Ascending aorta (tissue), 2 donors: Measurements from ENCODE around the gene IKZF3. TPM values are rescaled to one million over a fixed set of nuclear protein-coding genes. Genes with fewer than 3 reads are reported as not detected.
"Not testable (repeated sequence)": the region's sequence is repeated elsewhere in the genome, so short reads cannot be mapped to it uniquely, and the experiment has no call there.

Experiments
- DNase-seq, 2 donors: peaks; one replicate each; pipeline ENCODE4 v3.0.0-alpha.2; 2019; ENCODE audit warnings: low spot score in 2 of 2
- H3K27ac ChIP-seq, 2 donors: fragments of 200-600 bp; sonication (generic); one replicate each; pipeline ENCODE4 v1.5.1; 2016 to 2017; ENCODE audit warnings: mild to moderate bottlenecking in 1 of 2
- H3K27me3 ChIP-seq: fragments of 200-600 bp; sonication (generic); one replicate; pipeline ENCODE4 v1.5.1; 2017
- H3K36me3 ChIP-seq, 2 donors: fragments of 200-600 bp; sonication (generic); one replicate each; pipeline ENCODE4 v1.5.1; 2016
- H3K4me1 ChIP-seq, 2 donors: fragments of 200-600 bp; sonication (generic); one replicate each; pipeline ENCODE4 v1.5.1; 2016 to 2017; ENCODE audit warnings: mild to moderate bottlenecking in 1 of 2
- H3K4me3 ChIP-seq, 2 donors: fragments of 200-600 bp; sonication (generic); one replicate each; pipeline ENCODE4 v1.5.1; 2016 to 2017; ENCODE audit warnings: mild to moderate bottlenecking in 1 of 2
- H3K9me3 ChIP-seq, 2 donors: fragments of 200-600 bp; sonication (generic); one replicate each; pipeline ENCODE4 v1.5.1; 2016
- intact Hi-C: fragments of 100-400 bp; cut with DNase I; formaldehyde crosslinking; loops from one replicate; pipeline ENCODE4 v1.15.1; 2023
- total RNA-seq: library from RNA; depleted of rRNA; stranded (reverse); fragments of >200 nt; gene quantifications from one replicate; pipeline ENCODE4 v1.1.0, GENCODE V29; 2016
- TF ChIP-seq, protein P1 (sequence below), 3 experiments: fragments of 200-600 bp in 2 of 3; fragments of 450-650 bp in 1 of 3; sonication (generic) in 2 of 3; IDR thresholded peaks; one replicate each; pipeline ENCODE4 v1.5.1; 2016 to 2019; ENCODE audit warnings: antibody characterized with exemption in 3 of 3, mild to moderate bottlenecking in 1 of 3, moderate library complexity in 1 of 3

The IKZF3 gene
- total RNA-seq, 1 donor from 2014 or later: 1.5 TPM

DNA sequence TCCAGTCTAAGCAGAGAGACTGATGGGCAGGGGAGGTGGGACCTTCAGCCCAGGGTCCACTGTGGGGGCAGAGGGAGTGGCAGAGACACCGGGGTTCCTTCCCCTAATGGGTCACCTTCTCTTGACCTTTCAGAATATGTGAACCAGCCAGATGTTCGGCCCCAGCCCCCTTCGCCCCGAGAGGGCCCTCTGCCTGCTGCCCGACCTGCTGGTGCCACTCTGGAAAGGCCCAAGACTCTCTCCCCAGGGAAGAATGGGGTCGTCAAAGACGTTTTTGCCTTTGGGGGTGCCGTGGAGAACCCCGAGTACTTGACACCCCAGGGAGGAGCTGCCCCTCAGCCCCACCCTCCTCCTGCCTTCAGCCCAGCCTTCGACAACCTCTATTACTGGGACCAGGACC, 136.6 kb downstream of the IKZF3 start:
- Histone ChIP-seq H3K4me1 (peaks cover 0 to 10% of the 10 kb centered on the region in 2 donors), H3K4me3 (no peak overlapping the region), H3K9me3 (no peaks in the 10 kb centered on the region), H3K27me3 (no peaks in the 10 kb centered on the region), H3K27ac (no peak overlapping the region), H3K36me3 (peaks cover 34 to 59% of the 10 kb centered on the region in 2 donors)
- intact Hi-C loops: loop anchor here (10.0 kb wide), 1 partner anchor 197 kb away; the partner anchor contains the start of genes LRRC3C and ORMDL3
- TF ChIP-seq, protein P1, sequence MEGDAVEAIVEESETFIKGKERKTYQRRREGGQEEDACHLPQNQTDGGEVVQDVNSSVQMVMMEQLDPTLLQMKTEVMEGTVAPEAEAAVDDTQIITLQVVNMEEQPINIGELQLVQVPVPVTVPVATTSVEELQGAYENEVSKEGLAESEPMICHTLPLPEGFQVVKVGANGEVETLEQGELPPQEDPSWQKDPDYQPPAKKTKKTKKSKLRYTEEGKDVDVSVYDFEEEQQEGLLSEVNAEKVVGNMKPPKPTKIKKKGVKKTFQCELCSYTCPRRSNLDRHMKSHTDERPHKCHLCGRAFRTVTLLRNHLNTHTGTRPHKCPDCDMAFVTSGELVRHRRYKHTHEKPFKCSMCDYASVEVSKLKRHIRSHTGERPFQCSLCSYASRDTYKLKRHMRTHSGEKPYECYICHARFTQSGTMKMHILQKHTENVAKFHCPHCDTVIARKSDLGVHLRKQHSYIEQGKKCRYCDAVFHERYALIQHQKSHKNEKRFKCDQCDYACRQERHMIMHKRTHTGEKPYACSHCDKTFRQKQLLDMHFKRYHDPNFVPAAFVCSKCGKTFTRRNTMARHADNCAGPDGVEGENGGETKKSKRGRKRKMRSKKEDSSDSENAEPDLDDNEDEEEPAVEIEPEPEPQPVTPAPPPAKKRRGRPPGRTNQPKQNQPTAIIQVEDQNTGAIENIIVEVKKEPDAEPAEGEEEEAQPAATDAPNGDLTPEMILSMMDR (IDR thresholded peaks at IDR 0.05): no peak
- DNase-seq: no peak

DNA sequence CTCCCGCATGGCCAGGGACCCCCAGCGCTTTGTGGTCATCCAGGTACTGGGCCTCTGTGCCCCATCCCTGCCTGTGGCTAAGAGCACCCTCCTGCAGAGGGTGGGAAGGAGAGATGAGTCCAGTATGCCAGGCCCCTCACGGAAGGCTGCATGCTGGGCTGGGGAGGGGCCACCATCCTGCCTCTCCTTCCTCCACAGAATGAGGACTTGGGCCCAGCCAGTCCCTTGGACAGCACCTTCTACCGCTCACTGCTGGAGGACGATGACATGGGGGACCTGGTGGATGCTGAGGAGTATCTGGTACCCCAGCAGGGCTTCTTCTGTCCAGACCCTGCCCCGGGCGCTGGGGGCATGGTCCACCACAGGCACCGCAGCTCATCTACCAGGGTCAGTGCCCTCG, 137.5 kb downstream of the IKZF3 start:
- Histone ChIP-seq H3K4me3 (no peak overlapping the region), H3K9me3 (no peaks in the 10 kb centered on the region), H3K27ac (no peak overlapping the region), H3K27me3 (no peaks in the 10 kb centered on the region), H3K4me1 (peaks cover 0 to 10% of the 10 kb centered on the region in 2 donors), H3K36me3 (peaks cover 40 to 68% of the 10 kb centered on the region in 2 donors)
- TF ChIP-seq, protein P1 (IDR thresholded peaks at IDR 0.05): no peak
- intact Hi-C loops: loop anchor here (10.0 kb wide), 1 partner anchor 198 kb away; the partner anchor contains the start of genes LRRC3C and ORMDL3
- DNase-seq: no peak

DNA sequence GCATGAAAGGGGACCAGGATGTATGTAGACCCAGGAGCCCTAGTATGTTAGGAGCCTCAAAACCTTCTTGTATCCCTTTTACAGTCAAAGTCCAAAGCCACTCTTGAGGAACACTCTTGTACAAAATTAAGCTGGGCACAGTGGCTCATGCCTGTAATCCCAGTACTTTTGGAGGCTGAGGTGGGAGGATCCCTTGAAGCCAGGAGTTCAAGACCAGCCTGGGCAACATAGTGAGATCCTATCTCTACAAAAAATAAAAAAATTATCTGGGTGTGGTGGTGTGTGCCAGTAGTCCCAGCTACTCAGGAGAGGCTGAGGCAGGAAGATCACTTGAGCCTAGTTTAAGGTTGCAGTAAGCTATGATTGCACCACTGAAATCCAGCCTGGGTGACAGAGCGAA, 138.2 kb downstream of the IKZF3 start:
- H3K27me3 ChIP-seq, DNase-seq, H3K9me3 ChIP-seq, H3K4me1 ChIP-seq, H3K4me3 ChIP-seq, H3K27ac ChIP-seq: not testable (repeated sequence)
- intact Hi-C loops: loop anchor here (10.0 kb wide), 1 partner anchor 199 kb away; the partner anchor contains the start of genes LRRC3C and ORMDL3
- H3K36me3 ChIP-seq: peaks cover 40 to 72% of the 10 kb centered on the region in 2 donors

DNA sequence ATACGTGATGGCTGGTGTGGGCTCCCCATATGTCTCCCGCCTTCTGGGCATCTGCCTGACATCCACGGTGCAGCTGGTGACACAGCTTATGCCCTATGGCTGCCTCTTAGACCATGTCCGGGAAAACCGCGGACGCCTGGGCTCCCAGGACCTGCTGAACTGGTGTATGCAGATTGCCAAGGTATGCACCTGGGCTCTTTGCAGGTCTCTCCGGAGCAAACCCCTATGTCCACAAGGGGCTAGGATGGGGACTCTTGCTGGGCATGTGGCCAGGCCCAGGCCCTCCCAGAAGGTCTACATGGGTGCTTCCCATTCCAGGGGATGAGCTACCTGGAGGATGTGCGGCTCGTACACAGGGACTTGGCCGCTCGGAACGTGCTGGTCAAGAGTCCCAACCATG, 139.4 kb downstream of the IKZF3 start:
- intact Hi-C loops: loop anchor here (10.0 kb wide), 1 partner anchor 200 kb away; the partner anchor contains the start of genes LRRC3C and ORMDL3

DNA sequence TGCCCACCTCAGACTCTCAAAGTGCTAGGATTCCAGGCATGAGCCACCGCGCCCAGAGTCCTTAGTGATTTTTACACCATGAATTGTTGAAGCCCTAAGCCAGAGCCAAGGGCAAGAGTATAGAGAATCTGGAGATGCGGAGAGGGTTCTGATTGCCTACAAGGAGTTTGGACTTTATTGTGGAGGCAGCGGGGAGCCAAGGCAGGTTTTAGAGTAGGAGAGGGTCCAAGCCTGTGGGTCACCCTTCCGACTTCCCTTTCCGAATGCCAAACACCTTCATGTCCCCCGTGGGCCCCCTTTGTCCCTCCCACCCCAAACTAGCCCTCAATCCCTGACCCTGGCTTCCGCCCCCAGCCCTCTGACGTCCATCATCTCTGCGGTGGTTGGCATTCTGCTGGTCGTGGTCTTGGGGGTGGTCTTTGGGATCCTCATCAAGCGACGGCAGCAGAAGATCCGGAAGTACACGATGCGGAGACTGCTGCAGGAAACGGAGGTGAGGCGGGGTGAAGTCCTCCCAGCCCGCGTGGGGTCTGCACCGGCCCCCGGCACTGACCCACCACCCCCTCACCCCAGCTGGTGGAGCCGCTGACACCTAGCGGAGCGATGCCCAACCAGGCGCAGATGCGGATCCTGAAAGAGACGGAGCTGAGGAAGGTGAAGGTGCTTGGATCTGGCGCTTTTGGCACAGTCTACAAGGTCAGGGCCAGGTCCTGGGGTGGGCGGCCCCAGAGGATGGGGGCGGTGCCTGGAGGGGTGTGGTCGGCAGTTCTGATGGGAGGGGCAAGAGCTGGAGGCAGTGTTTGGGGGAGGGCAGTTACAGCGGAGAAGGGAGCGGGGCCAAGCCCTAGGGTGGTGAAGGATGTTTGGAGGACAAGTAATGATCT, 140.9 kb downstream of the IKZF3 start:
- intact Hi-C loops: loop anchor here (10.0 kb wide), 1 partner anchor 202 kb away; the partner anchor contains the start of genes LRRC3C and ORMDL3
- DNase-seq: no peak
- Histone ChIP-seq H3K27me3 (no peaks in the 10 kb centered on the region), H3K36me3 (peaks cover 53 to 94% of the 10 kb centered on the region in 2 donors), H3K4me3 (no peak overlapping the region), H3K4me1 (no peaks in the 10 kb centered on the region), H3K27ac (no peak overlapping the region), H3K9me3 (no peaks in the 10 kb centered on the region)
- TF ChIP-seq, protein P1 (IDR thresholded peaks at IDR 0.05): no peak

More for the DNA sequence above, 139.4 kb downstream of the IKZF3 start:
- Histone ChIP-seq H3K27me3 (no peaks in the 10 kb centered on the region), H3K9me3 (no peaks in the 10 kb centered on the region), H3K36me3 (peaks cover 43 to 84% of the 10 kb centered on the region in 2 donors), H3K4me1 (peaks cover 0 to 6% of the 10 kb centered on the region in 2 donors), H3K4me3 (no peak overlapping the region), H3K27ac (no peak overlapping the region)
- no peak for DNase-seq
- TF ChIP-seq, protein P1 (IDR thresholded peaks at IDR 0.05): no peak

DNA sequence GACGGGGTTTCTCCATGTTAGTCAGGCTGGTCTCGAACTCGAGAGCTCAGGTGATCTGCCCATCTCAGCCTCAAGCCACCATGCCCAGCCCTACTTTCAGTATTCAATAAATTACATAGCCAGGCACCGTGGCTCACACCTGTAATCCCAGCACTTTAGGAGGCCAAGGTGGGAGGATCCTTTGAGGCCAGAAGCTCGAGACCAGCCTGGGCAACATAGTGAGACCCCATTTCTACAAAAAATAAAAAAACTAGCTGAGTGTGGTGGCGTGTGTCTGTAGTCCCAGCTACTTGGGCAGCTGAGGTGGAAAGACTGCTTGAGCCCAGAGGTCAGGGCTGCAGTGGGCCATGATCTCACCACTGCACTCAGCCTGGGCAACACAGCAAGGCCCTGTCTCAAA, 142.0 kb downstream of the IKZF3 start:
- H3K4me1 ChIP-seq: no peaks in the 10 kb centered on the region
- H3K9me3 ChIP-seq: no peaks in the 10 kb centered on the region
- H3K4me3 ChIP-seq: no peak overlapping the region
- DNase-seq: no peak
- intact Hi-C loops: loop anchor here (10.0 kb wide), 1 partner anchor 203 kb away; the partner anchor contains the start of genes LRRC3C and ORMDL3
- no peaks in the 10 kb centered on the region for H3K27me3 ChIP-seq
- H3K27ac ChIP-seq: no peak overlapping the region
- peaks cover 50 to 94% of the 10 kb centered on the region in 2 donors for H3K36me3 ChIP-seq
- TF ChIP-seq, protein P1 (IDR thresholded peaks at IDR 0.05): no peak
